Spleen (tissue), 11 donors: Measurements from ENCODE around the gene HIGD2B. TPM values are rescaled to one million over a fixed set of nuclear protein-coding genes. Genes with fewer than 3 reads are reported as not detected.

Experiments
- DNase-seq: peaks from one replicate; pipeline ENCODE4 v3.0.0-alpha.2; 2020
- H3K27ac ChIP-seq, 8 donors: fragments of 200-600 bp; sonication (generic) in 7 of 8; 1 replicate in 4 of 8; 2 replicates in 4 of 8; pipeline versions ENCODE4 v1.5.0 to v1.8.0; 2016 to 2021; ENCODE audit warnings: inconsistent platforms in 4 of 8, mild to moderate bottlenecking in 4 of 8, moderate library complexity in 1 of 8
- H3K27me3 ChIP-seq, 7 donors: fragments of 200-600 bp; sonication (generic) in 6 of 7; replicated peaks in 1 of 7; 1 replicate in 4 of 7; 2 replicates in 3 of 7; pipeline versions ENCODE4 v1.5.0 to v1.8.0; 2016 to 2021; ENCODE audit warnings: inconsistent platforms in 3 of 7, mild to moderate bottlenecking in 1 of 7
- H3K36me3 ChIP-seq, 6 donors: fragments of 200-600 bp; sonication (generic) in 5 of 6; 1 replicate in 4 of 6; 2 replicates in 2 of 6; pipeline versions ENCODE4 v1.5.0 to v1.8.0; 2016 to 2021; ENCODE audit warnings: inconsistent platforms in 2 of 6
- H3K4me1 ChIP-seq, 6 donors: fragments of 200-600 bp; sonication (generic) in 5 of 6; 1 replicate in 3 of 6; 2 replicates in 3 of 6; pipeline versions ENCODE4 v1.5.0 to v1.8.0; 2016 to 2021; ENCODE audit warnings: inconsistent platforms in 3 of 6
- H3K4me3 ChIP-seq, 8 donors: fragments of 200-600 bp; sonication (generic) in 7 of 8; 1 replicate in 4 of 8; 2 replicates in 4 of 8; pipeline versions ENCODE4 v1.5.0 to v1.8.0; 2016 to 2021; ENCODE audit warnings: inconsistent platforms in 4 of 8, mild to moderate bottlenecking in 4 of 8, moderate library complexity in 2 of 8
- H3K9me3 ChIP-seq, 8 donors: fragments of 200-600 bp; sonication (generic) in 7 of 8; 1 replicate in 4 of 8; 2 replicates in 4 of 8; pipeline versions ENCODE4 v1.5.0 to v1.8.0; 2016 to 2021; ENCODE audit warnings: inconsistent platforms in 4 of 8
- CTCF ChIP-seq, 11 experiments: fragments of 200-600 bp in 7 of 11; fragments of 450-650 bp in 4 of 11; sonication (generic) in 4 of 11; IDR thresholded peaks in 8 of 11; conservative IDR thresholded peaks in 3 of 11; 1 replicate in 7 of 11; 2 replicates in 4 of 11; pipeline versions ENCODE4 v1.4.0 to v1.8.0; 2016 to 2021; ENCODE audit warnings: antibody characterized with exemption in 11 of 11, inconsistent platforms in 4 of 11, mild to moderate bottlenecking in 1 of 11
- POLR2A ChIP-seq, 3 donors: fragments of 450-650 bp; IDR thresholded peaks; one replicate each; pipeline ENCODE4 v1.5.1; 2017; ENCODE audit warnings: antibody characterized with exemption in 3 of 3, mild to moderate bottlenecking in 1 of 3
- POLR2AphosphoS5 ChIP-seq, 3 donors: sonication (generic); formaldehyde crosslinking; IDR thresholded peaks; one replicate each; pipeline ENCODE4 v1.5.1; 2017; ENCODE audit warnings: antibody characterized with exemption in 3 of 3
- WGBS, 5 donors: extraction: QIAGEN DNeasy Blood & Tissue Kit in 3 of 5; methylation state at CpG; one replicate each; pipeline versions ENCODE4 v1.1.5 to v1.1.7; 2013 to 2018; 5-methylcytosine and 5-hydroxymethylcytosine counted together
- intact Hi-C: fragments of 100-400 bp; cut with DNase I; formaldehyde crosslinking; loops from one replicate; pipeline ENCODE4 v1.15.0; 2023; ENCODE audit warnings: low total_unique reads
- polyA plus RNA-seq, 3 donors: library from polyadenylated mRNA; stranded (reverse); fragments of 200-250 nt; gene quantifications; one replicate each; pipeline ENCODE4 v1.2.1, GENCODE V29; 2013
- total RNA-seq, 7 donors: library from RNA; depleted of rRNA in 3 of 7; stranded (reverse); fragments of >200 nt in 3 of 7; fragmentation: NEBNext Ultra II Directional in 4 of 7; extraction: Animal tissue kit (Norgen Biotek cat#: 25700) in 4 of 7; gene quantifications; one replicate each; pipeline versions ENCODE4 v1.1.0 to v1.2.1, GENCODE V29; 2016 to 2021
- donor health status: healthy with polysubstance abuse.
- donor health status: DM: no; HTN: no; CAD: no; lungs with moderate emphysema.
- donor health status: DM: no; HTN: no; CAD: no.
- donor health status: Bipolar disorder and iron deficiency.
- donor health status: healthy.
- donor health status: DM: no; HTN: no; CAD: no.
- donor health status: DM: yes; HTN: yes; CAD: no.

The HIGD2B gene
- total and polyA plus RNA-seq, 10 donors: not detected

- intact Hi-C loops: loop anchor here (10.0 kb wide), 1 partner anchor 111 kb away; no protein-coding TSS in a partner anchor
- no peak for TF ChIP-seq POLR2A (IDR thresholded peaks at IDR 0.05)
- TF ChIP-seq CTCF (IDR thresholded peaks at IDR 0.05 in 8 of 11, conservative IDR thresholded peaks at IDR 0.05 in 3 of 11): no peak
- TF ChIP-seq POLR2AphosphoS5 (IDR thresholded peaks at IDR 0.05): no peak
- no peak for DNase-seq
- no peak overlapping the region for H3K4me3 ChIP-seq
- H3K9me3 ChIP-seq: no peaks in the 10 kb centered on the region
- H3K27ac ChIP-seq: no peak overlapping the region
- H3K36me3 ChIP-seq: peaks cover 0 to 16% (median 2%) of the 10 kb centered on the region in 6 donors
- H3K27me3 ChIP-seq: no peaks in the 10 kb centered on the region
- H3K4me1 ChIP-seq: no peaks in the 10 kb centered on the region
- 91 to 96% (median 94%) methylated on average over 11 of the region's 11 CpGs for WGBS, 5 donors
These were observed 20.3 kb upstream of the HIGD2B start for GRCh38 chr15:72706266-72706665.

- H3K36me3 ChIP-seq: no peaks in the 10 kb centered on the region
These were observed 14.1 kb upstream of the HIGD2B start for GRCh38 chr15:72700076-72700475.

GRCh38 chr15:72698938-72699337 lies 13.0 kb upstream of the HIGD2B start:
- Histone ChIP-seq H3K27me3 (no peaks in the 10 kb centered on the region), H3K36me3 (no peaks in the 10 kb centered on the region), H3K4me3 (no peak overlapping the region), H3K4me1 (no peaks in the 10 kb centered on the region), H3K9me3 (no peaks in the 10 kb centered on the region), H3K27ac (no peak overlapping the region)
- no peak for DNase-seq
- intact Hi-C loops: no loop called here
- no peak for TF ChIP-seq POLR2A (IDR thresholded peaks at IDR 0.05)
- WGBS, 5 donors: 92 to 97% (median 94%) methylated on average over 5 of the region's 5 CpGs

More at GRCh38 chr15:72700076-72700475, 14.1 kb upstream of the HIGD2B start:
- Histone ChIP-seq H3K27ac (no peak overlapping the region), H3K4me1 (no peaks in the 10 kb centered on the region), H3K27me3 (no peaks in the 10 kb centered on the region), H3K4me3 (no peak overlapping the region), H3K9me3 (no peaks in the 10 kb centered on the region)
- TF ChIP-seq POLR2AphosphoS5 (IDR thresholded peaks at IDR 0.05) (no peak), CTCF (IDR thresholded peaks at IDR 0.05 in 8 of 11, conservative IDR thresholded peaks at IDR 0.05 in 3 of 11) (no peak), POLR2A (IDR thresholded peaks at IDR 0.05) (no peak)
- 92 to 97% (median 95%) methylated on average over 9 of the region's 9 CpGs for WGBS, 5 donors
- intact Hi-C loops: loop anchor here (10.0 kb wide), 1 partner anchor 105 kb away; no protein-coding TSS in a partner anchor
- no peak for DNase-seq

- 77 to 86% (median 82%) methylated on average over 5 of the region's 5 CpGs for WGBS, 5 donors
- no peaks in the 10 kb centered on the region for H3K36me3 ChIP-seq
- no peak overlapping the region for H3K27ac ChIP-seq
- peaks cover 0 to 3% (median 0%) of the 10 kb centered on the region in 8 donors for H3K9me3 ChIP-seq
- intact Hi-C loops: no loop called here
- no peak overlapping the region for H3K4me3 ChIP-seq
- no peak for TF ChIP-seq CTCF (IDR thresholded peaks at IDR 0.05 in 8 of 11, conservative IDR thresholded peaks at IDR 0.05 in 3 of 11)
- no peak for TF ChIP-seq POLR2A (IDR thresholded peaks at IDR 0.05)
- TF ChIP-seq POLR2AphosphoS5 (IDR thresholded peaks at IDR 0.05): no peak
- H3K4me1 ChIP-seq: peaks cover 0 to 19% (median 10%) of the 10 kb centered on the region in 6 donors
- DNase-seq: no peak
- H3K27me3 ChIP-seq: no peaks in the 10 kb centered on the region
These were observed 5.0 kb upstream of the HIGD2B start for GRCh38 chr15:72690938-72691337.

GRCh38 chr15:72688697-72689096 lies 2.7 kb upstream of the HIGD2B start:
- no peak overlapping the region for H3K4me3 ChIP-seq
- intact Hi-C loops: no loop called here
- DNase-seq: no peak
- peaks cover 7 to 29% (median 16%) of the 10 kb centered on the region in 6 donors for H3K4me1 ChIP-seq
- peaks cover 0 to 3% (median 0%) of the 10 kb centered on the region in 8 donors for H3K9me3 ChIP-seq
- TF ChIP-seq POLR2A (IDR thresholded peaks at IDR 0.05) (no peak), POLR2AphosphoS5 (IDR thresholded peaks at IDR 0.05) (no peak), CTCF (IDR thresholded peaks at IDR 0.05 in 8 of 11, conservative IDR thresholded peaks at IDR 0.05 in 3 of 11) (no peak)
- H3K27ac ChIP-seq: no peak overlapping the region
- H3K36me3 ChIP-seq: no peaks in the 10 kb centered on the region
- no peaks in the 10 kb centered on the region for H3K27me3 ChIP-seq
- 96 to 99% (median 98%) methylated on average over 5 of the region's 5 CpGs for WGBS, 5 donors
